PC-9 (cell line): ENCODE measurements around the gene ARFGAP3. TPM values are rescaled to one million over a fixed set of nuclear protein-coding genes. Genes with fewer than 3 reads are reported as not detected.

Source experiments
- BruUV-seq: library from RNA; stranded (reverse); fragments of 400-500 nt; replicated peaks from 2 replicates; lab custom pipeline; 2021; lab: Mats Ljungman, UMichigan
- CTCF ChIA-PET: fragments of 300-600 bp; sonication (Branson Sonifier 250); formaldehyde crosslinking; loops from one replicate; lab custom pipeline; 2022; ENCODE audit warnings: antibody characterized with exemption; lab: Charles Lee
- POLR2A ChIA-PET: fragments of 300-600 bp; sonication (Branson Sonifier 250); formaldehyde crosslinking; loops from one replicate; lab custom pipeline; 2022; ENCODE audit warnings: antibody characterized with exemption; ENCODE audit not compliant: unreplicated experiment; lab: Charles Lee
- DNase-seq, 2 experiments: peaks; one replicate each; pipeline versions ENCODE4 v3.0.0 to v3.0.0-alpha.2; 2015 to 2022; ENCODE audit warnings: mixed read lengths in 1 of 2
- H2AFZ ChIP-seq: fragments of 200-600 bp; sonication (generic); 2 replicates; pipeline ENCODE4 v1.8.1; 2017; ENCODE audit warnings: antibody characterized with exemption
- H3F3A ChIP-seq: fragments of 200-600 bp; sonication (generic); 2 replicates; pipeline ENCODE4 v1.8.1; 2017; ENCODE audit warnings: antibody characterized with exemption, mild to moderate bottlenecking, low read depth; ENCODE audit not compliant: insufficient read depth
- H3K27ac ChIP-seq: fragments of 200-600 bp; sonication (generic); 2 replicates; pipeline ENCODE4 v1.6.1; 2016; ENCODE audit warnings: mixed run types
- H3K27me3 ChIP-seq: fragments of 200-600 bp; sonication (generic); 2 replicates; pipeline ENCODE4 v1.6.1; 2016; ENCODE audit warnings: low read depth, mixed run types; ENCODE audit not compliant: insufficient read depth
- H3K36me3 ChIP-seq: fragments of 200-600 bp; sonication (generic); 2 replicates; pipeline ENCODE4 v1.6.1; 2016; ENCODE audit warnings: low read depth, mixed run types
- H3K4me1 ChIP-seq: fragments of 200-600 bp; sonication (generic); replicated peaks from 2 replicates; pipeline ENCODE4 v1.6.1; 2016; ENCODE audit warnings: mixed run types; ENCODE audit not compliant: insufficient read depth
- H3K4me2 ChIP-seq: fragments of 200-600 bp; sonication (generic); 2 replicates; pipeline ENCODE4 v1.6.1; 2017; ENCODE audit warnings: mixed run types
- H3K4me3 ChIP-seq: fragments of 200-600 bp; sonication (generic); 2 replicates; pipeline ENCODE4 v1.6.1; 2016; ENCODE audit warnings: mixed run types
- H3K79me2 ChIP-seq: fragments of 200-600 bp; sonication (generic); 2 replicates; pipeline ENCODE4 v1.6.1; 2017; ENCODE audit warnings: low read depth, mixed run types
- H3K9me2 ChIP-seq: fragments of 200-600 bp; sonication (generic); 2 replicates; pipeline ENCODE4 v1.8.1; 2017; ENCODE audit warnings: mild to moderate bottlenecking; ENCODE audit not compliant: insufficient read depth
- H3K9me3 ChIP-seq: fragments of 200-600 bp; sonication (generic); 2 replicates; pipeline ENCODE4 v1.8.1; 2016; ENCODE audit warnings: low read depth; ENCODE audit not compliant: insufficient read depth
- H4K20me1 ChIP-seq: fragments of 200-600 bp; sonication (generic); 2 replicates; pipeline ENCODE4 v1.8.1; 2017; ENCODE audit not compliant: insufficient read depth
- EZH2 ChIP-seq: fragments of 200-600 bp; sonication (generic); IDR thresholded peaks from 2 replicates; pipeline ENCODE4 v1.8.0; 2017; ENCODE audit warnings: antibody characterized with exemption, low read depth
- intact Hi-C: fragments of 100-400 bp; cut with micrococcal nuclease; formaldehyde crosslinking; loops from one replicate; pipeline ENCODE4 v1.10.0; 2022; ENCODE audit not compliant: unreplicated experiment
- total RNA-seq: library from RNA; stranded (reverse); gene quantifications from 2 replicates; pipeline ENCODE4 v1.2.3, GENCODE V29; 2021
- TF ChIP-seq, protein P1 (sequence below): fragments of 200-600 bp; sonication (generic); conservative IDR thresholded peaks from 2 replicates; pipeline ENCODE4 v1.6.1; 2017; ENCODE audit warnings: mixed run types, antibody characterized with exemption, mild to moderate bottlenecking, moderate library complexity

ARFGAP3 gene
- total RNA-seq, 1 experiment from 2014 or later: 29.1 TPM

DNA sequence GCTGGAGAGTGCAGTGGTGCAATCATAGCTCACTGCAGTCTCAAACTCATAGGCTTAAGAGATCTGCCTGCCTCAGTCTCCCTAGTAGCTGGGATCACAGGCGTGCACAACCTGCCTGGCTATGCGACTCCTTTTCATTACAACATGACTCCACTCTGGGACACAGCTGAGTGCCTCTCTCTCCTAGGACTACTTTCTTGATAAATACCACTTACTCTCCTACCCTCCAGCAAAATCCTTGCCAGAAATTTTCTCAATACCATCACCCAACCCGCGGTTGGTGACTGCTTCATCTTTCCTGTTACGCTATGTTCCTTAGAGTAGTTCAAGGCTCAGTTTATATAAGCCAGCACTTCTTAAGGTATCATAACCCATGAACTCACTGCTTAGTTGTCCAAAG, 26.9 kb downstream of the ARFGAP3 start:
- Histone ChIP-seq H3K36me3 (peaks cover 22% of the 10 kb centered on the region), H3K79me2 (no peaks in the 10 kb centered on the region), H3K4me2 (no peak overlapping the region), H3K4me1 (no peaks in the 10 kb centered on the region), H3K4me3 (no peak overlapping the region), H3K9me3 (no peaks in the 10 kb centered on the region), H3K9me2 (no peaks in the 10 kb centered on the region), H3F3A (peaks cover 5% of the 10 kb centered on the region; the same call in 1 of the 2 replicates), H2AFZ (no peak overlapping the region), H3K27ac (no peak overlapping the region), H4K20me1 (peaks cover 9% of the 10 kb centered on the region; the same call in 1 of the 2 replicates), H3K27me3 (no peaks in the 10 kb centered on the region)
- DNase-seq: no peak
- intact Hi-C loops: no loop called here
- no peak for TF ChIP-seq EZH2
- TF ChIP-seq, protein P1, sequence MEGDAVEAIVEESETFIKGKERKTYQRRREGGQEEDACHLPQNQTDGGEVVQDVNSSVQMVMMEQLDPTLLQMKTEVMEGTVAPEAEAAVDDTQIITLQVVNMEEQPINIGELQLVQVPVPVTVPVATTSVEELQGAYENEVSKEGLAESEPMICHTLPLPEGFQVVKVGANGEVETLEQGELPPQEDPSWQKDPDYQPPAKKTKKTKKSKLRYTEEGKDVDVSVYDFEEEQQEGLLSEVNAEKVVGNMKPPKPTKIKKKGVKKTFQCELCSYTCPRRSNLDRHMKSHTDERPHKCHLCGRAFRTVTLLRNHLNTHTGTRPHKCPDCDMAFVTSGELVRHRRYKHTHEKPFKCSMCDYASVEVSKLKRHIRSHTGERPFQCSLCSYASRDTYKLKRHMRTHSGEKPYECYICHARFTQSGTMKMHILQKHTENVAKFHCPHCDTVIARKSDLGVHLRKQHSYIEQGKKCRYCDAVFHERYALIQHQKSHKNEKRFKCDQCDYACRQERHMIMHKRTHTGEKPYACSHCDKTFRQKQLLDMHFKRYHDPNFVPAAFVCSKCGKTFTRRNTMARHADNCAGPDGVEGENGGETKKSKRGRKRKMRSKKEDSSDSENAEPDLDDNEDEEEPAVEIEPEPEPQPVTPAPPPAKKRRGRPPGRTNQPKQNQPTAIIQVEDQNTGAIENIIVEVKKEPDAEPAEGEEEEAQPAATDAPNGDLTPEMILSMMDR: no peak
- POLR2A ChIA-PET: no interaction called here
- no TSS peak for BruUV-seq
- CTCF ChIA-PET: no interaction called here

DNA sequence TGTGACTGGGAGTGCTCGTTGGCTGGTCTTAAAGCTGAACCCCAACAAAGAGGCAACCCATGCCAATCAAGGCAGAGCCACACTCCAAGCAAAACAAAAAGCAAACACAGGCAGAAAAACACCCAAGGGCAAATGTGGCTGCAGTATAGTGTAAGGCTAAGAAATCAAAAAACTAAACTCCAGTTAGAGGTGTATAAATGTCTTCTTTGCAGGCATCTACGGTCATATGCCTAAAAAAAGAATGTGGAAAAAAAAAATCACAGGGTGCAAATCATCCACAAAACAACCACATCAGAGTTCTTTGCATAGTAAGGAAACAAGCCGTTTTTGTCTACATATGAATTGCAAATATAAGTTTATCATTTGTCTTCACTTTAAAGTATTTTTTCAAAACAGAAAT, 27.8 kb downstream of the ARFGAP3 start:
- peaks cover 22% of the 10 kb centered on the region for H3K36me3 ChIP-seq
- H3K27me3 ChIP-seq: no peaks in the 10 kb centered on the region
- H3K27ac ChIP-seq: no peak overlapping the region
- peaks cover 4% of the 10 kb centered on the region; the same call in 1 of the 2 replicates for H4K20me1 ChIP-seq
- intact Hi-C loops: no loop called here
- H3K9me2 ChIP-seq: no peaks in the 10 kb centered on the region
- CTCF ChIA-PET: no interaction called here
- no peak for DNase-seq
- H3K4me1 ChIP-seq: no peaks in the 10 kb centered on the region
- H2AFZ ChIP-seq: no peak overlapping the region
- BruUV-seq: no TSS peak
- H3K4me3 ChIP-seq: no peak overlapping the region
- no peak overlapping the region for H3K4me2 ChIP-seq
- POLR2A ChIA-PET: no interaction called here
- H3K9me3 ChIP-seq: no peaks in the 10 kb centered on the region
- 0 out of 2 replicates have a peak, but pooled peaks cover 5% of the 10 kb centered on the region for H3F3A ChIP-seq
- no peaks in the 10 kb centered on the region for H3K79me2 ChIP-seq
- TF ChIP-seq, protein P1: no peak

DNA sequence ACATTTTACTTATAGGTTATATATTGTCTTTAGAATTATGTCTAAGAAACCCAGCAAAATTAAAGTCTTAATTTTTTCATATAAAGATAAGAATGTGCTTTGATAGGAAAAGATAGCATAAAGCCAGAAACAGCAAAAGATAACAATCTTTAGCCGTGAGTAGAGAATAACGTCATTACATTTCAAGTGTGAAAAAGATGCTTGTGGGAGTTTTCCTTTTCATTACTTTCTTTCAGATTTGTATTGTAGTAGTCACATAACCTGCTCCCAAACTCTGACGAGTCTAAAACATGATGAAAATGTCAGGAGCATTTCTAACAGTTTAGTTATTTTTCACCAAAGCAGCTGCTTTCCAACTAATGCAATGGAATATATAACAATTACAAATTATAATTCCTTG, 31.3 kb downstream of the ARFGAP3 start:
- H2AFZ ChIP-seq: no peak overlapping the region
- intact Hi-C loops: no loop called here
- no peak overlapping the region for H3K4me3 ChIP-seq
- H3K4me2 ChIP-seq: no peak overlapping the region
- DNase-seq: no peak
- CTCF ChIA-PET: no interaction called here
- POLR2A ChIA-PET: no interaction called here
- H3K79me2 ChIP-seq: no peaks in the 10 kb centered on the region
- 0 out of 2 replicates have a peak, but pooled peaks cover 3% of the 10 kb centered on the region for H4K20me1 ChIP-seq
- no peaks in the 10 kb centered on the region for H3K9me3 ChIP-seq
- H3K27ac ChIP-seq: no peak overlapping the region
- BruUV-seq: no TSS peak
- TF ChIP-seq, protein P1: no peak
- no peak for TF ChIP-seq EZH2
- peaks cover 20% of the 10 kb centered on the region for H3K36me3 ChIP-seq
- H3K27me3 ChIP-seq: no peaks in the 10 kb centered on the region
- H3K4me1 ChIP-seq: no peaks in the 10 kb centered on the region
- H3K9me2 ChIP-seq: no peaks in the 10 kb centered on the region
- H3F3A ChIP-seq: 0 out of 2 replicates have a peak, but pooled peaks cover 5% of the 10 kb centered on the region
